SK-N-SH treated with all-trans-retinoic acid at 6 μM for 48 hours (cell line): ENCODE measurements around the gene PRSS21.

ENCODE experiments used
- ATAC-seq: fragments of 200-7000 bp; cut with Tn5 transposase; 3 replicates; pipeline ENCODE4 v1.9.1; 2020; ENCODE audit warnings: mild to moderate bottlenecking, moderate library complexity
- ARNTL ChIP-seq: fragments of 450-650 bp; formaldehyde crosslinking; IDR thresholded peaks from 2 replicates; pipeline ENCODE4 v1.5.0; 2020; ENCODE audit warnings: low read depth, mild to moderate bottlenecking, moderate library complexity, borderline replicate concordance
- BACH2 ChIP-seq: fragments of 250-450 bp; sonication (Bioruptor Pico); IDR thresholded peaks from 2 replicates; pipeline ENCODE4 v1.9.0; 2021; ENCODE audit warnings: mild to moderate bottlenecking, borderline replicate concordance
- CSDC2 ChIP-seq: fragments of 250-450 bp; sonication (Bioruptor Pico); IDR thresholded peaks from 2 replicates; pipeline ENCODE4 v1.5.0; 2020; ENCODE audit warnings: mild to moderate bottlenecking, moderate library complexity
- ESRRG ChIP-seq: fragments of 250-450 bp; sonication (Bioruptor Pico); IDR thresholded peaks from 2 replicates; pipeline ENCODE4 v1.6.1; 2021; ENCODE audit warnings: mild to moderate bottlenecking
- GLIS3 ChIP-seq: fragments of 250-450 bp; sonication (Bioruptor Pico); IDR thresholded peaks from 2 replicates; pipeline ENCODE4 v1.5.0; 2020; ENCODE audit warnings: mild to moderate bottlenecking, moderate library complexity
- ISL1 ChIP-seq: fragments of 250-450 bp; sonication (Bioruptor Pico); IDR thresholded peaks from 2 replicates; pipeline ENCODE4 v2.1.2; 2022; ENCODE audit warnings: mild to moderate bottlenecking, moderate library complexity
- POU6F1 ChIP-seq: fragments of 250-450 bp; sonication (Bioruptor Pico); IDR thresholded peaks from 2 replicates; pipeline ENCODE4 v1.8.0; 2021; ENCODE audit warnings: low read depth, mild to moderate bottlenecking, moderate library complexity, borderline replicate concordance
- PPARA ChIP-seq: fragments of 250-450 bp; sonication (Bioruptor Pico); IDR thresholded peaks from 2 replicates; pipeline ENCODE4 v1.5.0; 2020; ENCODE audit warnings: mild to moderate bottlenecking, borderline replicate concordance
- RARB ChIP-seq: fragments of 250-450 bp; sonication (Bioruptor Pico); IDR thresholded peaks from 2 replicates; pipeline ENCODE4 v1.8.0; 2021; ENCODE audit warnings: mild to moderate bottlenecking, moderate library complexity
- SNAI2 ChIP-seq: fragments of 250-450 bp; sonication (Bioruptor Pico); IDR thresholded peaks from 2 replicates; pipeline ENCODE4 v1.5.0; 2020; ENCODE audit warnings: mild to moderate bottlenecking, moderate library complexity
- TCF4 ChIP-seq: fragments of 250-450 bp; sonication (Bioruptor Pico); IDR thresholded peaks from 2 replicates; pipeline ENCODE4 v1.8.0; 2021; ENCODE audit warnings: mild to moderate bottlenecking, moderate library complexity, borderline replicate concordance
- TOX ChIP-seq: fragments of 250-450 bp; sonication (Bioruptor Pico); IDR thresholded peaks from 2 replicates; pipeline ENCODE4 v1.8.0; 2021; ENCODE audit warnings: mild to moderate bottlenecking, moderate library complexity, borderline replicate concordance
- TSHZ2 ChIP-seq: fragments of 250-450 bp; sonication (Bioruptor Pico); IDR thresholded peaks from 2 replicates; pipeline ENCODE4 v1.5.0; 2020; ENCODE audit warnings: mild to moderate bottlenecking, moderate library complexity
- ZC3H10 ChIP-seq: fragments of 250-450 bp; sonication (Bioruptor Pico); IDR thresholded peaks from 2 replicates; pipeline ENCODE4 v1.5.1; 2021; ENCODE audit warnings: mild to moderate bottlenecking, moderate library complexity
- ZFP3 ChIP-seq: fragments of 250-450 bp; sonication (Bioruptor Pico); IDR thresholded peaks from 2 replicates; pipeline ENCODE4 v1.5.0; 2020; ENCODE audit warnings: mild to moderate bottlenecking, moderate library complexity
- ZFP30 ChIP-seq: fragments of 450-650 bp; formaldehyde crosslinking; IDR thresholded peaks from 2 replicates; pipeline ENCODE4 v1.5.0; 2022; ENCODE audit warnings: mild to moderate bottlenecking, moderate library complexity
- ZNF565 ChIP-seq: fragments of 450-650 bp; formaldehyde crosslinking; conservative IDR thresholded peaks from 2 replicates; pipeline ENCODE4 v1.5.0; 2020; ENCODE audit warnings: low read depth, mild to moderate bottlenecking, moderate library complexity
- ZNF70 ChIP-seq: fragments of 450-650 bp; formaldehyde crosslinking; IDR thresholded peaks from 2 replicates; pipeline ENCODE4 v1.5.0; 2020; ENCODE audit warnings: mild to moderate bottlenecking, moderate library complexity
- ZNF8 ChIP-seq: fragments of 450-650 bp; formaldehyde crosslinking; IDR thresholded peaks from 2 replicates; pipeline ENCODE4 v1.5.0; 2020; ENCODE audit warnings: mild to moderate bottlenecking, moderate library complexity
- TF ChIP-seq, protein P1 (sequence below): fragments of 250-450 bp; sonication (Bioruptor Pico); IDR thresholded peaks from 2 replicates; pipeline ENCODE4 v1.5.1; 2021; ENCODE audit warnings: mild to moderate bottlenecking, moderate library complexity
- TF ChIP-seq, protein P2 (sequence below): fragments of 250-450 bp; sonication (Bioruptor Pico); IDR thresholded peaks from 2 replicates; pipeline ENCODE4 v1.8.0; 2020; ENCODE audit warnings: mild to moderate bottlenecking, moderate library complexity, borderline replicate concordance
- TF ChIP-seq, protein P3 (sequence below): fragments of 250-450 bp; sonication (Bioruptor Pico); IDR thresholded peaks from 2 replicates; pipeline ENCODE4 v1.5.1; 2020; ENCODE audit warnings: low read depth, mild to moderate bottlenecking, moderate library complexity

PRSS21 gene

DNA sequence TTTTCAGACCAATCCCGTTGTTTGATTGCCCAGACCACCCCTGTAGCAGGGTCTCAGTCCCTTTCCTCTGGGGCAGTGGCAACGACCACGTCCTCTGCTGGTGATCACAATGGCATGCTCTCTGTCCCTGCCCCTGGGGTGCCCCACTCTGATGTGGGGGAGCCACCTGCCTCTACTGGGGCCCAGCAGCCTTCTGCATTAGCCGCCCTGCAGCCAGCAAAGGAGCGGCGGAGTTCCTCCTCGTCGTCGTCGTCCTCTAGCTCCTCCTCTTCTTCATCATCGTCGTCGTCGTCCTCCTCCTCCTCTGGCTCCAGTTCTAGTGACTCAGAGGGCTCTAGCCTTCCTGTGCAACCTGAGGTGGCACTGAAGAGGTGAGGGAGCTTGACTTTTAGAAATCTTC is 49.1 kb upstream of the PRSS21 start (continued):
- TF ChIP-seq, protein P1, sequence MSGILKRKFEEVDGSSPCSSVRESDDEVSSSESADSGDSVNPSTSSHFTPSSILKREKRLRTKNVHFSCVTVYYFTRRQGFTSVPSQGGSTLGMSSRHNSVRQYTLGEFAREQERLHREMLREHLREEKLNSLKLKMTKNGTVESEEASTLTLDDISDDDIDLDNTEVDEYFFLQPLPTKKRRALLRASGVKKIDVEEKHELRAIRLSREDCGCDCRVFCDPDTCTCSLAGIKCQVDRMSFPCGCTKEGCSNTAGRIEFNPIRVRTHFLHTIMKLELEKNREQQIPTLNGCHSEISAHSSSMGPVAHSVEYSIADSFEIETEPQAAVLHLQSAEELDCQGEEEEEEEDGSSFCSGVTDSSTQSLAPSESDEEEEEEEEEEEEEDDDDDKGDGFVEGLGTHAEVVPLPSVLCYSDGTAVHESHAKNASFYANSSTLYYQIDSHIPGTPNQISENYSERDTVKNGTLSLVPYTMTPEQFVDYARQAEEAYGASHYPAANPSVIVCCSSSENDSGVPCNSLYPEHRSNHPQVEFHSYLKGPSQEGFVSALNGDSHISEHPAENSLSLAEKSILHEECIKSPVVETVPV (CRISPR knock-in tag): no peak

GRCh38 chr16:2768403-2769089 is 48.5 kb upstream of the PRSS21 start:
- TF ChIP-seq RARB (CRISPR knock-in tag) (no peak), TSHZ2 (no peak), TOX (CRISPR knock-in tag) (no peak), ZFP3 (CRISPR knock-in tag) (no peak), ISL1 (CRISPR knock-in tag) (no peak), ARNTL (CRISPR knock-in tag) (no peak), SNAI2 (no peak), POU6F1 (CRISPR knock-in tag) (no peak), GLIS3 (CRISPR knock-in tag) (no peak), ZNF70 (CRISPR knock-in tag) (no peak), ZNF8 (no peak), ZC3H10 (CRISPR knock-in tag) (no peak), ZFP30 (no peak), BACH2 (no peak), ESRRG (CRISPR knock-in tag) (no peak), ZNF565 (CRISPR knock-in tag) (no peak), TCF4 (CRISPR knock-in tag) (no peak), CSDC2 (CRISPR knock-in tag) (no peak)
- TF ChIP-seq, protein P2, sequence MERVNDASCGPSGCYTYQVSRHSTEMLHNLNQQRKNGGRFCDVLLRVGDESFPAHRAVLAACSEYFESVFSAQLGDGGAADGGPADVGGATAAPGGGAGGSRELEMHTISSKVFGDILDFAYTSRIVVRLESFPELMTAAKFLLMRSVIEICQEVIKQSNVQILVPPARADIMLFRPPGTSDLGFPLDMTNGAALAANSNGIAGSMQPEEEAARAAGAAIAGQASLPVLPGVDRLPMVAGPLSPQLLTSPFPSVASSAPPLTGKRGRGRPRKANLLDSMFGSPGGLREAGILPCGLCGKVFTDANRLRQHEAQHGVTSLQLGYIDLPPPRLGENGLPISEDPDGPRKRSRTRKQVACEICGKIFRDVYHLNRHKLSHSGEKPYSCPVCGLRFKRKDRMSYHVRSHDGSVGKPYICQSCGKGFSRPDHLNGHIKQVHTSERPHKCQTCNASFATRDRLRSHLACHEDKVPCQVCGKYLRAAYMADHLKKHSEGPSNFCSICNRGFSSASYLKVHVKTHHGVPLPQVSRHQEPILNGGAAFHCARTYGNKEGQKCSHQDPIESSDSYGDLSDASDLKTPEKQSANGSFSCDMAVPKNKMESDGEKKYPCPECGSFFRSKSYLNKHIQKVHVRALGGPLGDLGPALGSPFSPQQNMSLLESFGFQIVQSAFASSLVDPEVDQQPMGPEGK (CRISPR knock-in tag): no peak
- TF ChIP-seq, protein P3, sequence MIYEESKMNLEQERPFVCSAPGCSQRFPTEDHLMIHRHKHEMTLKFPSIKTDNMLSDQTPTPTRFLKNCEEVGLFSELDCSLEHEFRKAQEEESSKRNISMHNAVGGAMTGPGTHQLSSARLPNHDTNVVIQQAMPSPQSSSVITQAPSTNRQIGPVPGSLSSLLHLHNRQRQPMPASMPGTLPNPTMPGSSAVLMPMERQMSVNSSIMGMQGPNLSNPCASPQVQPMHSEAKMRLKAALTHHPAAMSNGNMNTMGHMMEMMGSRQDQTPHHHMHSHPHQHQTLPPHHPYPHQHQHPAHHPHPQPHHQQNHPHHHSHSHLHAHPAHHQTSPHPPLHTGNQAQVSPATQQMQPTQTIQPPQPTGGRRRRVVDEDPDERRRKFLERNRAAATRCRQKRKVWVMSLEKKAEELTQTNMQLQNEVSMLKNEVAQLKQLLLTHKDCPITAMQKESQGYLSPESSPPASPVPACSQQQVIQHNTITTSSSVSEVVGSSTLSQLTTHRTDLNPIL: no peak
- no peak for ATAC-seq

DNA sequence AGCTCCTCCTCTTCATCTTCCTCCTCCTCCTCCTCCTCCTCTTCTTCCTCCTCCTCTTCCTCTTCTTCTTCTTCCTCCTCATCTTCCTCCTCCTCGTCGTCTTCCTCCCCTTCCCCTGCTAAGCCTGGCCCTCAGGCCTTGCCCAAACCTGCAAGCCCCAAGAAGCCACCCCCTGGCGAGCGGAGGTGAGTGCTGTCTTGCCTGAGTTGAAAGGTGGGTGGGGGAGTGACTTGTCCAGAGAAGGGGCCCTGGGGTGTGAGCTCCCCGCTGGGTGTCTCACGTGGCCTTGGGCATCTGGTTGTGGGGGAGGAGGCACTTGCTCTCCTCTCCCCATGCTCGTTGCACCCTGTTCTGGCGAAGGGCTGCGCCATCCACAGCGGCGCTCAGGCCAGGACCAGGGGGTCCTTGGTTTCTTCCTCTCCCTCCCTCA is 47.9 kb upstream of the PRSS21 start:
- TF ChIP-seq TCF4 (CRISPR knock-in tag) (no peak), GLIS3 (CRISPR knock-in tag) (no peak), ZFP3 (CRISPR knock-in tag) (no peak), SNAI2 (no peak), TOX (CRISPR knock-in tag) (no peak), RARB (CRISPR knock-in tag) (no peak), PPARA (CRISPR knock-in tag) (no peak), ZNF565 (CRISPR knock-in tag) (no peak), POU6F1 (CRISPR knock-in tag) (no peak)
- TF ChIP-seq, protein P3: no peak
- ATAC-seq: no peak; the same call in 2 of the 3 replicates
